H9 (cell line): ENCODE data around the gene PUS10. TPM values are rescaled to one million over a fixed set of nuclear protein-coding genes. Genes with fewer than 3 reads are reported as not detected.

Experiments used
- DNase-seq: peaks from one replicate; pipeline ENCODE4 v3.0.0-alpha.2; 2017
- H2AFZ ChIP-seq: one replicate; pipeline ENCODE4 v1.6.1; 2013; ENCODE audit warnings: mild to moderate bottlenecking, low read length, control low read depth, moderate library complexity
- H2AK5ac ChIP-seq: 2 replicates; pipeline ENCODE4 v1.6.1; 2013; ENCODE audit warnings: low read length, control low read depth, mixed read lengths; ENCODE audit not compliant: insufficient read length
- H2BK120ac ChIP-seq: one replicate; pipeline ENCODE4 v1.6.1; 2013; ENCODE audit warnings: low read depth, mild to moderate bottlenecking, low read length, control low read depth, inconsistent platforms; ENCODE audit not compliant: poor library complexity, severe bottlenecking
- H2BK12ac ChIP-seq: 2 replicates; pipeline ENCODE4 v1.6.1; 2013; ENCODE audit warnings: low read length, control low read depth, mixed read lengths, low read depth; ENCODE audit not compliant: insufficient read length
- H2BK15ac ChIP-seq: 2 replicates; pipeline ENCODE4 v1.6.1; 2013; ENCODE audit warnings: low read depth, low read length, control low read depth
- H2BK20ac ChIP-seq: one replicate; pipeline ENCODE4 v1.6.1; 2013; ENCODE audit warnings: low read depth, mild to moderate bottlenecking, low read length, control low read depth, inconsistent platforms; ENCODE audit not compliant: poor library complexity, severe bottlenecking
- H2BK5ac ChIP-seq: 2 replicates; pipeline ENCODE4 v1.6.1; 2013; ENCODE audit warnings: low read length, control low read depth, mixed read lengths; ENCODE audit not compliant: insufficient read length
- H3K14ac ChIP-seq: 2 replicates; pipeline ENCODE4 v1.6.1; 2013; ENCODE audit warnings: low read length, control low read depth; ENCODE audit not compliant: insufficient read depth
- H3K18ac ChIP-seq: 2 replicates; pipeline ENCODE4 v1.6.1; 2013; ENCODE audit warnings: low read depth, mild to moderate bottlenecking, mixed read lengths, low read length, control low read depth; ENCODE audit not compliant: insufficient read length
- H3K23ac ChIP-seq: 2 replicates; pipeline ENCODE4 v1.6.1; 2013; ENCODE audit warnings: low read length, control low read depth, mixed read lengths, low read depth; ENCODE audit not compliant: insufficient read length
- H3K23me2 ChIP-seq: 2 replicates; pipeline ENCODE4 v1.6.1; 2013; ENCODE audit warnings: low read depth, mild to moderate bottlenecking, mixed read lengths, low read length, control low read depth; ENCODE audit not compliant: insufficient read length, poor library complexity, severe bottlenecking
- H3K27ac ChIP-seq: 2 replicates; pipeline ENCODE4 v1.5.1; 2013; ENCODE audit warnings: low read length, control low read depth, mixed read lengths, low read depth; ENCODE audit not compliant: insufficient read length
- H3K27me3 ChIP-seq: 2 replicates; pipeline ENCODE4 v1.6.1; 2013; ENCODE audit warnings: low read length, control low read depth, inconsistent platforms; ENCODE audit not compliant: insufficient read depth
- H3K4ac ChIP-seq: 2 replicates; pipeline ENCODE4 v1.6.1; 2013; ENCODE audit warnings: low read depth, mild to moderate bottlenecking, control low read depth, inconsistent platforms, low read length, moderate library complexity
- H3K4me1 ChIP-seq: 2 replicates; pipeline ENCODE4 v1.6.1; 2013; ENCODE audit warnings: low read length, control low read depth, inconsistent platforms; ENCODE audit not compliant: insufficient read depth
- H3K4me2 ChIP-seq: 2 replicates; pipeline ENCODE4 v1.6.1; 2013; ENCODE audit warnings: low read length, control low read depth, mixed read lengths; ENCODE audit not compliant: insufficient read length, insufficient read depth
- H3K56ac ChIP-seq: 2 replicates; pipeline ENCODE4 v1.6.1; 2013; ENCODE audit warnings: low read depth, mild to moderate bottlenecking, mixed read lengths, low read length, control low read depth; ENCODE audit not compliant: insufficient read length
- H3K79me1 ChIP-seq: 2 replicates; pipeline ENCODE4 v1.6.1; 2013; ENCODE audit warnings: low read depth, mild to moderate bottlenecking, moderate library complexity, low read length, control low read depth, inconsistent platforms; ENCODE audit not compliant: insufficient read depth, poor library complexity, severe bottlenecking
- H3K79me2 ChIP-seq: 2 replicates; pipeline ENCODE4 v1.6.1; 2013; ENCODE audit warnings: low read length, control low read depth, inconsistent platforms; ENCODE audit not compliant: insufficient read depth
- H3K9ac ChIP-seq: 2 replicates; pipeline ENCODE4 v1.6.1; 2013; ENCODE audit warnings: low read length, control low read depth, mixed read lengths; ENCODE audit not compliant: insufficient read length; ENCODE audit errors: extremely low read depth
- H3K9me3 ChIP-seq: one replicate; pipeline ENCODE4 v1.6.1; 2013; ENCODE audit warnings: low read depth, low read length, inconsistent platforms; ENCODE audit not compliant: control insufficient read depth
- H3T11ph ChIP-seq: one replicate; pipeline ENCODE4 v1.6.1; 2013; ENCODE audit warnings: mild to moderate bottlenecking, low read length, control low read depth, inconsistent platforms
- H4K20me1 ChIP-seq: one replicate; pipeline ENCODE4 v1.6.1; 2013; ENCODE audit not compliant: control insufficient read depth, insufficient read length, insufficient read depth
- H4K5ac ChIP-seq: 2 replicates; pipeline ENCODE4 v1.6.1; 2013; ENCODE audit warnings: low read depth, mild to moderate bottlenecking, mixed read lengths, low read length, control low read depth; ENCODE audit not compliant: insufficient read length
- H4K8ac ChIP-seq: replicated peaks from 2 replicates; pipeline ENCODE4 v1.6.1; 2013; ENCODE audit warnings: low read length, control low read depth, mixed read lengths, low read depth; ENCODE audit not compliant: insufficient read length
- H4K91ac ChIP-seq: 2 replicates; pipeline ENCODE4 v1.6.1; 2013; ENCODE audit warnings: low read depth, mild to moderate bottlenecking, moderate library complexity, mixed read lengths, low read length, control low read depth; ENCODE audit not compliant: insufficient read length
- H3K27ac Mint-ChIP-seq, 3 experiments: 2 replicates in 2 of 3; 3 replicates in 1 of 3; pipeline ENCODE4 v1.8.0; 2020 to 2021; ENCODE audit warnings: mixed read lengths in 3 of 3, mild to moderate bottlenecking in 1 of 3, moderate library complexity in 1 of 3
- H3K27me3 Mint-ChIP-seq: 2 replicates; pipeline ENCODE4 v1.8.0; 2021; ENCODE audit warnings: low read depth, mild to moderate bottlenecking, moderate library complexity, mixed read lengths
- H3K36me3 Mint-ChIP-seq, 3 experiments: 2 replicates in 2 of 3; 3 replicates in 1 of 3; pipeline ENCODE4 v1.8.0; 2020 to 2021; ENCODE audit warnings: low read depth in 3 of 3, mixed read lengths in 3 of 3; ENCODE audit not compliant: insufficient read depth in 1 of 3
- H3K4me1 Mint-ChIP-seq, 2 experiments: 2 replicates each; pipeline ENCODE4 v1.8.0; 2020; ENCODE audit warnings: mixed read lengths in 2 of 2
- H3K4me3 Mint-ChIP-seq, 2 experiments: 2 replicates in 1 of 2; 3 replicates in 1 of 2; pipeline ENCODE4 v1.8.0; 2020 to 2021; ENCODE audit warnings: mild to moderate bottlenecking in 2 of 2, mixed read lengths in 2 of 2, moderate library complexity in 1 of 2
- H3K9me3 Mint-ChIP-seq, 2 experiments: 2 replicates in 1 of 2; 3 replicates in 1 of 2; pipeline ENCODE4 v1.8.0; 2020; ENCODE audit warnings: mild to moderate bottlenecking in 2 of 2, mixed read lengths in 2 of 2, moderate library complexity in 1 of 2
- CTCF ChIP-seq: fragments of 200-600 bp; sonication (generic); conservative IDR thresholded peaks from 3 replicates; pipeline ENCODE4 v1.8.0; 2021; ENCODE audit warnings: antibody characterized with exemption, mild to moderate bottlenecking
- whole genome bisulfite sequencing: extraction: QIAGEN DNeasy Blood & Tissue Kit; methylation state at CpG from one replicate; pipeline ENCODE4 v1.1.7; 2013; ENCODE audit warnings: missing lambda C conversion rate, low lambda C conversion rate, mixed read lengths; ENCODE audit not compliant: insufficient read length; ENCODE audit errors: extremely low coverage; 5-methylcytosine and 5-hydroxymethylcytosine counted together
- total RNA-seq: library from RNA; stranded (reverse); gene quantifications from 2 replicates; pipeline ENCODE4 v1.2.1, GENCODE V29; 2021

The PUS10 gene
- total RNA-seq, 1 experiment from 2014 or later = 2.3 TPM

DNA sequence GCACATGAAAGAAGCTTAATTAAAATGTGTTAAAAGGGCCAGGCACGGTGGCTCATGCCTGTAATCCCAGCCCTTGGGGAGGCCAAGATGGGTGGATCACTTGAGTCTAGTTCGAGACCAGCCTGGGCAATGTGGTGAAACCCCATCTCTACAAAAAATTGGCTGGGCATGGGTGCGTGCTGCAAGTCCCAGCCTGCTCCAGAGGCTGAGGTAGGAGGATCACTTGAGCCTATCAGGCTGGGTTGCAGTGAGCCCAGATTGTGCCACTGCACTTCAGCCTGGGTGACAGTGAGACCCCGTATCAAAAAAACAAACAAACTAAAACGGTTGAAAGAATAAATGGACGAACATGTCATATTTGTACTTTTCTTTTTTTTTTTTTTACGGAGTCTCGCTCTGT, 110.7 kb downstream of the PUS10 start:
- H3K23me2 ChIP-seq = no peaks in the 10 kb centered on the region
- no peaks in the 10 kb centered on the region for H3K79me2 ChIP-seq
- no peak overlapping the region for H3K4me2 ChIP-seq
- H2BK15ac ChIP-seq = no peak overlapping the region
- WGBS = no CpG with 5 or more reads among the region's 8 CpGs
- no peak overlapping the region for H4K91ac ChIP-seq
- no peak overlapping the region for H2BK12ac ChIP-seq
- no peak overlapping the region for H3K4ac ChIP-seq
- H3K9me3 ChIP-seq = no peaks in the 10 kb centered on the region
- H3K18ac ChIP-seq = no peak overlapping the region
- H2BK120ac ChIP-seq = no peak overlapping the region
- no peak overlapping the region for H3K9ac ChIP-seq
- no peaks in the 10 kb centered on the region for H3K4me1 ChIP-seq
- TF ChIP-seq CTCF = no peak
- no peaks in the 10 kb centered on the region for H3K27me3 ChIP-seq
- no peak overlapping the region for H3K23ac ChIP-seq
- no peak overlapping the region for H2BK5ac ChIP-seq
- no peak overlapping the region for H2BK20ac ChIP-seq
- H3K27me3 Mint-ChIP-seq = no peaks in the 10 kb centered on the region
- H4K5ac ChIP-seq = no peak overlapping the region
- no peak overlapping the region for H2AFZ ChIP-seq
- no peaks in the 10 kb centered on the region for H4K20me1 ChIP-seq
- DNase-seq = no peak
- H3K14ac ChIP-seq = no peak overlapping the region; the same call in 1 of the 2 replicates
- H3K4me3 Mint-ChIP-seq = no peak overlapping the region
- H4K8ac ChIP-seq = no peak overlapping the region
- no peaks in the 10 kb centered on the region for H3K4me1 Mint-ChIP-seq
- H3K36me3 Mint-ChIP-seq = peaks cover 0 to 6% (median 4%) of the 10 kb centered on the region in 3 experiments; a peak in 3 of 7 replicates
- H3K27ac ChIP-seq = no peak overlapping the region
- no peaks in the 10 kb centered on the region for H3K79me1 ChIP-seq
- H3K27ac Mint-ChIP-seq = no peak overlapping the region
- H3K9me3 Mint-ChIP-seq = no peaks in the 10 kb centered on the region
- H3K56ac ChIP-seq = no peak overlapping the region
- no peak overlapping the region for H2AK5ac ChIP-seq
- H3T11ph ChIP-seq = no peak overlapping the region
